ENCODE results near the gene TTC24. TPM values are rescaled to one million over a fixed set of nuclear protein-coding genes. Genes with fewer than 3 reads are reported as not detected.
"Not testable (repeated sequence)": the region's sequence is repeated elsewhere in the genome, so short reads cannot be mapped to it uniquely, and the experiment has no call there.

Gene TTC24
- total RNA-seq, 4 donors from 2014 or later, result not detected

DNA sequence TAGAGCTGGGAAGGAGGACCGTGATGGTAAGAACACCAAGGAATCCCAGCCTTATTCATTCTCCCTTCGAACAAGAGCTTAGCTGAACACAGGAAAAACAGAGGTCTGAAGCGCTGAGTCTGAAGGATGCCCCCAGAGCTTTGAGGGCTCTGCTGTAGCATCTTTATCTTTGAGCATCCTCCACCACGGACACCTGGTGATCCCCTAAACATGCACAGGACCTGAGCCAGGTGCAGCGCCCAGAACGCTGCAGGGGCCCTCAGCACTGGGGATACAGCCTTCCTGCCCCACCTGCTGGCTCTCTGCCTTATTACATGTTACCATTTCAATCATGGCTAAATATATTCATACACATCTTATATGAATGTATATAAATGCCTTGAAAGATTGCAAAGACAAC lies 29.5 kb downstream of the TTC24 start:
- no peak overlapping the region for H3K27ac ChIP-seq
- no peak overlapping the region for H3K4me3 ChIP-seq
- TF ChIP-seq POLR2AphosphoS5 (IDR thresholded peaks at IDR 0.05) (no peak), POLR2A (IDR thresholded peaks at IDR 0.05) (no peak), EP300 (IDR thresholded peaks at IDR 0.05; ENCODE audit: low read depth) (no peak)
- TF ChIP-seq, protein P1, sequence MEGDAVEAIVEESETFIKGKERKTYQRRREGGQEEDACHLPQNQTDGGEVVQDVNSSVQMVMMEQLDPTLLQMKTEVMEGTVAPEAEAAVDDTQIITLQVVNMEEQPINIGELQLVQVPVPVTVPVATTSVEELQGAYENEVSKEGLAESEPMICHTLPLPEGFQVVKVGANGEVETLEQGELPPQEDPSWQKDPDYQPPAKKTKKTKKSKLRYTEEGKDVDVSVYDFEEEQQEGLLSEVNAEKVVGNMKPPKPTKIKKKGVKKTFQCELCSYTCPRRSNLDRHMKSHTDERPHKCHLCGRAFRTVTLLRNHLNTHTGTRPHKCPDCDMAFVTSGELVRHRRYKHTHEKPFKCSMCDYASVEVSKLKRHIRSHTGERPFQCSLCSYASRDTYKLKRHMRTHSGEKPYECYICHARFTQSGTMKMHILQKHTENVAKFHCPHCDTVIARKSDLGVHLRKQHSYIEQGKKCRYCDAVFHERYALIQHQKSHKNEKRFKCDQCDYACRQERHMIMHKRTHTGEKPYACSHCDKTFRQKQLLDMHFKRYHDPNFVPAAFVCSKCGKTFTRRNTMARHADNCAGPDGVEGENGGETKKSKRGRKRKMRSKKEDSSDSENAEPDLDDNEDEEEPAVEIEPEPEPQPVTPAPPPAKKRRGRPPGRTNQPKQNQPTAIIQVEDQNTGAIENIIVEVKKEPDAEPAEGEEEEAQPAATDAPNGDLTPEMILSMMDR (IDR thresholded peaks at IDR 0.05), result peak; percentile 29 to 64 (median 54)
- WGBS, 2 donors (ENCODE audit: low coverage in 1 of 2), result 33 to 76% methylated on average over 3 to 6 of the region's 6 CpGs
- no peaks in the 10 kb centered on the region for H3K36me3 ChIP-seq
- intact Hi-C loops (cut with DNase I; ENCODE audit: low total_unique reads), result no loop called here
- H3K4me1 ChIP-seq, result peaks cover 0 to 3% (median 0%) of the 10 kb centered on the region in 4 donors
- peak; percentile 43 for DNase-seq
- in situ Hi-C loops (cut with MboI; ENCODE audit: low pct_ligation_motif_present in 1 of 4, low pct_unique_long_range_greater_than_20kb in 1 of 4, low sequenced_read_pairs in 3 of 4), result loop anchor here (5.0 to 25.0 kb wide), 4 partner anchors 134 to 222 kb away; no protein-coding TSS in a partner anchor
- H3K9me3 ChIP-seq, result no peaks in the 10 kb centered on the region
- H3K27me3 ChIP-seq, result peaks cover 34% of the 10 kb centered on the region

DNA sequence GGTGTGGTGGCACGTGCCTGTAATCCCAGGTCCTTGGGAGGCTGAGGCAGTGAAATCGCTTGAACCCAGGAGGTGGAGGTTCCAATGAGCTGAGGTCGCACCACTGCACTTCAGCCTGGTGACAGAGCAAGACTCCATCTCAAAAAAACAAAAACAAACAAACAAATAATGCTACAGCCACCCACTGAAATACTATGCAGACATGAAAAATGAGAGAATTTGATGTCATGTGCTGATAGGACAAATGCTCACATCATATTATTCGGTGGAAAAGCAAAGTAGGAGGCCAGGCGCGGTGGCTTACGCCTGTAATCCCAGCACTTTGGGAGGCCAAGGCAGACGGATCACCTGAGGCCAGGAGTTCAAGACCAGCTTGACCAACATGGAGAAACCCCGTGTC lies 30.5 kb downstream of the TTC24 start:
- not testable (repeated sequence) for H3K36me3 ChIP-seq, H3K4me1 ChIP-seq, H3K9me3 ChIP-seq, DNase-seq, H3K27ac ChIP-seq, H3K4me3 ChIP-seq
- WGBS, 2 donors (ENCODE audit: low coverage in 1 of 2), result 82 to 83% methylated on average over 3 to 9 of the region's 9 CpGs
- in situ Hi-C loops (cut with MboI; ENCODE audit: low pct_ligation_motif_present in 1 of 4, low pct_unique_long_range_greater_than_20kb in 1 of 4, low sequenced_read_pairs in 3 of 4) (loop anchor here in 1 of 4 donors (25.0 kb wide), 1 partner anchor 223 kb away; no protein-coding TSS in a partner anchor), intact Hi-C loops (cut with DNase I; ENCODE audit: low total_unique reads) (loop anchor here (10.0 kb wide), 1 partner anchor 215 kb away; no protein-coding TSS in a partner anchor)
- H3K27me3 ChIP-seq, result peaks cover 34% of the 10 kb centered on the region

DNA sequence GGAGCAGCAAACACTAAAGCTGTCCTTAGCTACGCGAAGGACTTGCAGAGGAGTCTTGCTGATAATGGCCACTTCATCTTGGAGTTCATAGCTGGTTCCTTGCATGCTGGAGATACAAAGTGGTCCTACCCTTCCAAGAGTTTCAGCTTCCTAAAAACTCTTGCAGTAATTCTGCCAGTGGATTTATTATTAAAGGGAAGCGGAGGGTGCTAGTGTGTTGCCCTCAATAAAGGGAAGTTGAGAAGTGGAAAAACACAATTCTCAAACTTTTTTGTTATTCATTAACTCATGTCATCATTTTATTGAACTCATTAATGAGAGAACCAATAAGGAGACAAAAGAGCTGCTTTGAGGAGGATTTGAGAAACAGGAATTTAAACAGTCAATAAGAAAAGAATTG lies 33.1 kb downstream of the TTC24 start:
- H3K9me3 ChIP-seq, result no peaks in the 10 kb centered on the region
- in situ Hi-C loops (cut with MboI; ENCODE audit: low pct_ligation_motif_present in 1 of 4, low pct_unique_long_range_greater_than_20kb in 1 of 4, low sequenced_read_pairs in 3 of 4) (loop anchor here in 1 of 4 donors (25.0 kb wide), 1 partner anchor 225 kb away; no protein-coding TSS in a partner anchor), intact Hi-C loops (cut with DNase I; ENCODE audit: low total_unique reads) (loop anchor here (10.0 kb wide), 1 partner anchor 218 kb away; no protein-coding TSS in a partner anchor)
- H3K4me3 ChIP-seq, result no peak overlapping the region
- peaks cover 0 to 12% (median 4%) of the 10 kb centered on the region in 4 donors for H3K4me1 ChIP-seq
- WGBS, 2 donors (ENCODE audit: low coverage in 1 of 2), result 70% methylated on average over 3 of the region's 3 CpGs; no CpG with 5 or more reads in 1 of the 2 donors
- no peaks in the 10 kb centered on the region for H3K36me3 ChIP-seq
- no peak overlapping the region for H3K27ac ChIP-seq
- TF ChIP-seq EP300 (IDR thresholded peaks at IDR 0.05; ENCODE audit: low read depth) (no peak), POLR2AphosphoS5 (IDR thresholded peaks at IDR 0.05) (no peak), POLR2A (IDR thresholded peaks at IDR 0.05) (no peak)
- TF ChIP-seq, protein P1 (IDR thresholded peaks at IDR 0.05), result no peak
- DNase-seq, result no peak
- H3K27me3 ChIP-seq, result peaks cover 46% of the 10 kb centered on the region

DNA sequence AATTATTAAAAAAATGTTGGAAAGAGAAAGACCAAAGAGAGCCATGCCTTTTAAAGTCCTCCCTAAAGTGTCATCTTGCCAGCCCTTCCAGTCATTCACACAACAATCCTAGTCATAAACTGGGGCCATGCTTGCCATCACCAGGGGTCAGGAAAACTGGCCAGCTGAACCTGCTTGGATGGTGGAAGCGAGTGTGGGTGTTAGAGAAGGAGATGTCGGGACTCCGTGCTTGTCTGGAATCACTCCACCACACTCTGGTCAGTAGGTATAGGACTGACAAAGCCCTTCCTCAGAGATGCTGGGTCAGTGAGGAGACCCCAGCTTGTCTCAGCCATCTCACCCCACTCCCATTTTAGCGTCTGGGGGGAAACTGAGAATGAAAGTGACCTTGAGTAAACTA lies 36.4 kb downstream of the TTC24 start:
- H3K27me3 ChIP-seq, result peaks cover 58% of the 10 kb centered on the region
- WGBS, 2 donors (ENCODE audit: low coverage in 1 of 2), result 41 to 60% methylated on average over 3 to 4 of the region's 4 CpGs
- DNase-seq, result no peak
- H3K36me3 ChIP-seq, result no peaks in the 10 kb centered on the region
- intact Hi-C loops (cut with DNase I; ENCODE audit: low total_unique reads) (loop anchor here (10.0 kb wide), 1 partner anchor 221 kb away; no protein-coding TSS in a partner anchor), in situ Hi-C loops (cut with MboI; ENCODE audit: low pct_ligation_motif_present in 1 of 4, low pct_unique_long_range_greater_than_20kb in 1 of 4, low sequenced_read_pairs in 3 of 4) (loop anchor here in 1 of 4 donors (25.0 kb wide), 1 partner anchor 229 kb away; no protein-coding TSS in a partner anchor)
- no peaks in the 10 kb centered on the region for H3K9me3 ChIP-seq
- peaks cover 0 to 9% (median 4%) of the 10 kb centered on the region in 4 donors for H3K4me1 ChIP-seq
- peak overlapping the region; percentile 9 to 73 (median 58) for H3K27ac ChIP-seq
- TF ChIP-seq, protein P1 (IDR thresholded peaks at IDR 0.05), result no peak
- no peak for TF ChIP-seq EP300 (IDR thresholded peaks at IDR 0.05; ENCODE audit: low read depth)
- no peak overlapping the region for H3K4me3 ChIP-seq
